T-helper 1 cell treated with Interleukin-12 subunit alpha and Interleukin-12 subunit beta and Interleukin-4 antibody, amounts not matched to agents 30 μg/mL and 1 μg/mL, for 36 hours (primary cell): Measurements from ENCODE around the gene ATM.
"Not testable (repeated sequence)": the region's sequence is repeated elsewhere in the genome, so short reads cannot be mapped to it uniquely, and the experiment has no call there.

ENCODE experiments used
- H3K27ac Mint-ChIP-seq: one replicate; pipeline ENCODE4 v1.8.0; 2021; ENCODE audit warnings: mild to moderate bottlenecking, mixed read lengths
- H3K27me3 Mint-ChIP-seq: one replicate; pipeline ENCODE4 v1.8.0; 2021; ENCODE audit warnings: low read depth, mixed read lengths
- H3K36me3 Mint-ChIP-seq: one replicate; pipeline ENCODE4 v1.8.0; 2021; ENCODE audit warnings: low read depth, mixed read lengths
- H3K4me1 Mint-ChIP-seq: one replicate; pipeline ENCODE4 v1.8.0; 2021; ENCODE audit warnings: low read depth, mixed read lengths
- H3K4me3 Mint-ChIP-seq: one replicate; pipeline ENCODE4 v1.8.0; 2021; ENCODE audit warnings: mild to moderate bottlenecking, moderate library complexity, mixed read lengths
- H3K9me3 Mint-ChIP-seq: one replicate; pipeline ENCODE4 v1.8.0; 2021; ENCODE audit warnings: mixed read lengths

ATM gene

DNA sequence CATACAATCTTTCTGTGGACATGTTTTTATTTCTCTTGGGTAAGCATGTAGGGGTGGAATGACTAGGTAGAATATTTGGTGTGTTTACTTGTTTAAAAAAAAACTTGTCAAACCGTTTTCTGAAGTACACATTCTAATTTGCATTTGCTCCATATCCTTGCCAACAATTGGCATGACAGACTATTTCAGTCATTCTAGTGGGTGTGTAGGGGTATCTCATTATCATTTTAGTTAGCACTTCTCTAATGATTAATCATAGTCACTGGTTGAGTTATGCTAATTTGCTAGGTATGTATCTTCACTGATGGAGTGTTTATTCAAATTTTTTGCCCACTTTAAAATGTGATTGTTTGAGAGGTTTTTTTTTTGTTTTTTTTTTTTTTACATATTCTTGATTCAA is 180.2 kb downstream of the ATM start:
- no peaks in the 10 kb centered on the region for H3K4me1 Mint-ChIP-seq

DNA sequence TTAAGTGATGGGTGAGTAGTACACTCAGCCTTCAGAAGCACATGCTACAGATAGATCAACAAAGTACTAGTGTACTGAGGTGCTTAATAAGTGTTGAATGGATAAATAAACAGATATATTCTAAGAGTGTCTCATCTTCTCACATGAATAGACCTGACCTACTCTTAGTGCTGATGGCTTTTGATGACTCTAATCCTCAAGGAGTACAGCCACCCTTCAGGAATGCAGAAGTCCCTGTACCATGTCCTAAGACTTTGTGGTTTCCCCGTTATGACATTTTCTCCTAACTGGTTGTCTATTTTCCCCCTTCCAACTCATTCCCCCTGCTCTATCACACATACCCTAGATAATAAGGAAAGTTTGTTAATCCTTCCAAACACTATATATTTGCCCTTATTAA is 182.8 kb downstream of the ATM start:
- H3K36me3 Mint-ChIP-seq = no peaks in the 10 kb centered on the region
- H3K9me3 Mint-ChIP-seq = no peaks in the 10 kb centered on the region
- no peak overlapping the region for H3K27ac Mint-ChIP-seq
- no peak overlapping the region for H3K4me3 Mint-ChIP-seq
- H3K4me1 Mint-ChIP-seq = no peaks in the 10 kb centered on the region
- no peaks in the 10 kb centered on the region for H3K27me3 Mint-ChIP-seq

More for the DNA sequence above, 180.2 kb downstream of the ATM start:
- Mint-ChIP-seq H3K4me3 (no peak overlapping the region), H3K36me3 (no peaks in the 10 kb centered on the region), H3K27ac (no peak overlapping the region), H3K9me3 (no peaks in the 10 kb centered on the region), H3K27me3 (no peaks in the 10 kb centered on the region)

DNA sequence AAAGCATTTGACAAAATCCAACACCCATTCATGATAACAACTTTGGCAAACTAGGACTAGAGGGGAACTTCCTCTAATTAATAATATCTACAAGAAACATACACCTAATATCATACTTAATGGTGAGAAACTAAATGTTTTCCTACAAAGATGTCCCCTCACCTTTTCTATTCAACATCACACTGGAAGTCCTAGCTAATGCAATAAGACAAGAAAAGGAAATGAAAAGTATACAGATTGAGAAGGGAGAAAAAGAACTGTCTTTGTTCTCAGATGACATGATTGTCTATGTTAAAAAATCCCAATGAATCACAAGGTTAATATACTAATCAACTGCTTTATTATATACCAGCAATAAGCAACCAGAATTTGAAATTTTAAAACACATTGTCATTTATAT is 192.1 kb downstream of the ATM start:
- Mint-ChIP-seq H3K4me1 (no peaks in the 10 kb centered on the region), H3K27ac (no peak overlapping the region), H3K27me3 (no peaks in the 10 kb centered on the region), H3K9me3 (peaks cover 14% of the 10 kb centered on the region), H3K4me3 (no peak overlapping the region), H3K36me3 (no peaks in the 10 kb centered on the region)

DNA sequence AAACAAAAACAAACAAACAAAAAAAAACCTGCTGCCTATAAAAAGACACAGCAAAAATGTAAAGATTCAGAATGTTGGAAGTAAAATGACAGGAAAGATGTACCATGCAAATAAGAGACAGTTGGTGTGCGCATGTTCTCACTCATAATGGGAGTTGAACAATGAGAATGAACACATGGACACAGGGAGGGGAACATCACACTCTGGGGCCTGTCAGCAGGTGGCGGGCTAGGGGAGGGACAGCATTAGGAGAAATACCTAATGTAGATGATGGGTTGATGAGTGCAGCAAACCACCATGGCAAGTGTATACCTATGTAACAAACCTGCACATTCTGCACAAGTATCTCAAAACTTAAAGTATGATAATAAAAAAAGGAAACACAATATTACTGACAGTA is 194.7 kb downstream of the ATM start:
- H3K36me3 Mint-ChIP-seq, H3K4me1 Mint-ChIP-seq, H3K4me3 Mint-ChIP-seq, H3K27ac Mint-ChIP-seq, H3K27me3 Mint-ChIP-seq: not testable (repeated sequence)
- peaks cover 14% of the 10 kb centered on the region for H3K9me3 Mint-ChIP-seq
